K562 (cell line): ENCODE data around the gene SET. TPM values are rescaled to one million over a fixed set of nuclear protein-coding genes. Genes with fewer than 3 reads are reported as not detected.

ENCODE experiments used
- ATF3 ChIP-seq, 2 experiments: fragments of 450-650 bp in 1 of 2; sonication (generic) in 1 of 2; formaldehyde crosslinking in 1 of 2; IDR thresholded peaks in 1 of 2; conservative IDR thresholded peaks in 1 of 2; 2 replicates each; pipeline versions ENCODE4 v1.6.1 to v1.8.1; 2016 to 2023; ENCODE audit warnings: mild to moderate bottlenecking in 2 of 2, moderate library complexity in 2 of 2, inconsistent platforms in 1 of 2, missing genetic modification reagents in 1 of 2
- CHD2 ChIP-seq: IDR thresholded peaks from 2 replicates; pipeline ENCODE4 v1.6.1; 2011; ENCODE audit warnings: low read depth, low read length
- GTF3C2 ChIP-seq: IDR thresholded peaks from 3 replicates; pipeline ENCODE4 v1.6.1; 2011; ENCODE audit warnings: borderline replicate concordance, mild to moderate bottlenecking, moderate library complexity; ENCODE audit not compliant: insufficient read length; ENCODE audit errors: extremely low read depth
- HDAC1 ChIP-seq, 2 experiments: fragments of 450-650 bp; IDR thresholded peaks; 2 replicates each; pipeline ENCODE4 v1.6.1; 2016 to 2017; ENCODE audit warnings: inconsistent platforms in 1 of 2, mild to moderate bottlenecking in 1 of 2, moderate library complexity in 1 of 2
- MTA1 ChIP-seq: fragments of 450-650 bp; IDR thresholded peaks from 2 replicates; pipeline ENCODE4 v1.6.1; 2017; ENCODE audit warnings: borderline replicate concordance
- PKNOX1 ChIP-seq: fragments of 450-650 bp; IDR thresholded peaks from 2 replicates; pipeline ENCODE4 v1.6.1; 2016
- SAFB2 ChIP-seq: fragments of 200-400 bp; formaldehyde crosslinking; IDR thresholded peaks from 2 replicates; pipeline ENCODE4 v1.6.1; 2018; ENCODE audit warnings: borderline replicate concordance, low read length, low read depth, moderate library complexity; ENCODE audit not compliant: severe bottlenecking
- STAT5B ChIP-seq: fragments of 250-450 bp; sonication (Bioruptor Pico); IDR thresholded peaks from 2 replicates; pipeline ENCODE4 v1.8.0; 2021; ENCODE audit warnings: mild to moderate bottlenecking, inconsistent platforms
- TAF15 ChIP-seq: fragments of 200-400 bp; formaldehyde crosslinking; IDR thresholded peaks from 2 replicates; pipeline ENCODE4 v1.6.1; 2017; ENCODE audit warnings: mild to moderate bottlenecking, low read depth, low read length, moderate library complexity
- TCF3 ChIP-seq: sonication (generic); formaldehyde crosslinking; IDR thresholded peaks from 2 replicates; pipeline ENCODE4 v1.4.0; 2020; ENCODE audit warnings: mild to moderate bottlenecking, missing genetic modification reagents
- ZBTB33 ChIP-seq: sonication (generic); formaldehyde crosslinking; IDR thresholded peaks from 2 replicates; pipeline ENCODE4 v1.8.1; 2023; ENCODE audit warnings: mild to moderate bottlenecking, missing genetic modification reagents
- ZKSCAN8 ChIP-seq: fragments of 200-800 bp; sonication (Bioruptor generic); IDR thresholded peaks from 2 replicates; pipeline ENCODE4 v1.6.1; 2016; ENCODE audit warnings: missing genetic modification characterization, missing compliant biosample characterization
- ZNF175 ChIP-seq: fragments of 200-800 bp; sonication (Bioruptor generic); IDR thresholded peaks from 2 replicates; pipeline ENCODE4 v1.6.1; 2016; ENCODE audit warnings: low read depth, mild to moderate bottlenecking, missing genetic modification characterization, missing compliant biosample characterization
- ZNF583 ChIP-seq: fragments of 250-450 bp; sonication (Bioruptor Pico); IDR thresholded peaks from 2 replicates; pipeline ENCODE4 v1.4.0; 2020
- ZNF584 ChIP-seq: fragments of 200-800 bp; sonication (Bioruptor generic); IDR thresholded peaks from 2 replicates; pipeline ENCODE4 v1.6.1; 2016; ENCODE audit warnings: low read depth, mild to moderate bottlenecking, missing genetic modification characterization, missing compliant biosample characterization
- ZNF76 ChIP-seq: fragments of 250-450 bp; sonication (Bioruptor Pico); IDR thresholded peaks from 2 replicates; pipeline ENCODE4 v1.4.0; 2020; ENCODE audit warnings: mild to moderate bottlenecking, moderate library complexity, borderline replicate concordance
- ZNF778 ChIP-seq: fragments of 450-650 bp; formaldehyde crosslinking; IDR thresholded peaks from 2 replicates; pipeline ENCODE4 v1.4.0; 2020; ENCODE audit warnings: mild to moderate bottlenecking, moderate library complexity
- polyA plus RNA-seq, 8 experiments: library from polyadenylated mRNA; depleted of rRNA in 4 of 8; stranded (reverse) in 5 of 8; unstranded in 3 of 8; fragments of >200 nt; fragmentation: Nextera tagmentation in 2 of 8; fragmentation: Illumina TruSeq in 1 of 8; extraction: Ambion mirVana in 2 of 8; extraction: Trizol in 1 of 8; gene quantifications; 2 replicates each; pipeline versions ENCODE4 v1.2.1 to v1.2.3, GENCODE V29; 2011 to 2014; ENCODE audit warnings: inconsistent platforms in 1 of 8, missing spikeins in 1 of 8
- total RNA-seq, 7 experiments: library from RNA; depleted of rRNA in 6 of 7; stranded (reverse); fragments of >200 nt in 6 of 7; fragmentation: Illumina TruSeq in 2 of 7; extraction: Trizol in 2 of 7; gene quantifications; 2 replicates each; pipeline versions ENCODE4 v1.2.1 to v1.2.3, GENCODE V29; 2011 to 2021; ENCODE audit warnings: low replicate concordance in 1 of 7
- TF ChIP-seq, protein P1 (sequence below): conservative IDR thresholded peaks from 2 replicates; pipeline ENCODE4 v1.6.1; 2011; ENCODE audit warnings: low read depth, mild to moderate bottlenecking, low read length; ENCODE audit not compliant: control insufficient read depth

Gene SET
- total and polyA plus RNA-seq, 9 of the 15 experiments (the other 6 are each of a cell fraction or from before 2014, with no cell fraction given), result 404 to 1,447 (median 907) TPM

GRCh38 chr9:128689820-128690683 lies 1.0 kb downstream of the SET start (continued):
- TF ChIP-seq, protein P1, sequence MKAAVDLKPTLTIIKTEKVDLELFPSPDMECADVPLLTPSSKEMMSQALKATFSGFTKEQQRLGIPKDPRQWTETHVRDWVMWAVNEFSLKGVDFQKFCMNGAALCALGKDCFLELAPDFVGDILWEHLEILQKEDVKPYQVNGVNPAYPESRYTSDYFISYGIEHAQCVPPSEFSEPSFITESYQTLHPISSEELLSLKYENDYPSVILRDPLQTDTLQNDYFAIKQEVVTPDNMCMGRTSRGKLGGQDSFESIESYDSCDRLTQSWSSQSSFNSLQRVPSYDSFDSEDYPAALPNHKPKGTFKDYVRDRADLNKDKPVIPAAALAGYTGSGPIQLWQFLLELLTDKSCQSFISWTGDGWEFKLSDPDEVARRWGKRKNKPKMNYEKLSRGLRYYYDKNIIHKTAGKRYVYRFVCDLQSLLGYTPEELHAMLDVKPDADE, result peak; percentile 86; the same call in 1 of the 2 replicates
- TF ChIP-seq ZNF583 (CRISPR knock-in tag) (no peak), ZKSCAN8 (CRISPR knock-in tag) (no peak), ZNF584 (CRISPR knock-in tag) (no peak), ZNF175 (no peak), PKNOX1 (no peak), GTF3C2 (no peak), MTA1 (no peak), TCF3 (no peak; the same call in 1 of the 2 replicates), ZBTB33 (CRISPR knock-in tag) (no peak), ZNF778 (no peak), SAFB2 (no peak), HDAC1 (IDR thresholded peaks at IDR 0.05) (peak in 1 of 2 experiments; percentile 82; a peak in 2 of 4 replicates), CHD2 (no peak), ZNF76 (CRISPR knock-in tag) (no peak), TAF15 (no peak), STAT5B (no peak), ATF3 (IDR thresholded peaks at IDR 0.05) (no peak), ATF3 (CRISPR knock-in tag; conservative IDR thresholded peaks at IDR 0.05) (no peak)
